HFFc6 (cell line): Measurements from ENCODE around the gene PALLD. TPM values are rescaled to one million over a fixed set of nuclear protein-coding genes. Genes with fewer than 3 reads are reported as not detected.

Experiments used
- DNase-seq: peaks from one replicate; pipeline ENCODE4 v3.0.0-alpha.2; 2018
- H3K27ac Mint-ChIP-seq: 2 replicates; pipeline ENCODE4 v1.8.0; 2020; ENCODE audit warnings: mild to moderate bottlenecking, mixed read lengths
- H3K27me3 Mint-ChIP-seq: 2 replicates; pipeline ENCODE4 v1.8.0; 2021; ENCODE audit warnings: mild to moderate bottlenecking, moderate library complexity, mixed read lengths; ENCODE audit not compliant: insufficient read depth
- H3K36me3 Mint-ChIP-seq: 2 replicates; pipeline ENCODE4 v1.8.0; 2021; ENCODE audit warnings: low read depth, mixed read lengths
- H3K4me1 Mint-ChIP-seq: 2 replicates; pipeline ENCODE4 v1.8.0; 2020; ENCODE audit warnings: low read depth, mixed read lengths
- H3K4me3 Mint-ChIP-seq: 2 replicates; pipeline ENCODE4 v1.8.0; 2020; ENCODE audit warnings: mild to moderate bottlenecking, moderate library complexity, mixed read lengths
- H3K9me3 Mint-ChIP-seq: 2 replicates; pipeline ENCODE4 v1.8.0; 2020; ENCODE audit warnings: mild to moderate bottlenecking, mixed read lengths
- CTCF ChIP-seq: fragments of 200-600 bp; sonication (generic); IDR thresholded peaks from 2 replicates; pipeline ENCODE4 v1.5.0; 2021; ENCODE audit warnings: antibody characterized with exemption, mild to moderate bottlenecking
- total RNA-seq, 6 experiments: library from RNA; stranded (reverse); fragmentation: NEBNext Ultra II Directional; extraction: Animal tissue kit (Norgen Biotek cat#: 25700); gene quantifications; 2 replicates in 1 of 6; 3 replicates in 5 of 6; pipeline ENCODE4 v1.2.3, GENCODE V29; 2021

The PALLD gene
- total RNA-seq, 6 experiments from 2014 or later, result 72.6 to 163 (median 149) TPM

DNA sequence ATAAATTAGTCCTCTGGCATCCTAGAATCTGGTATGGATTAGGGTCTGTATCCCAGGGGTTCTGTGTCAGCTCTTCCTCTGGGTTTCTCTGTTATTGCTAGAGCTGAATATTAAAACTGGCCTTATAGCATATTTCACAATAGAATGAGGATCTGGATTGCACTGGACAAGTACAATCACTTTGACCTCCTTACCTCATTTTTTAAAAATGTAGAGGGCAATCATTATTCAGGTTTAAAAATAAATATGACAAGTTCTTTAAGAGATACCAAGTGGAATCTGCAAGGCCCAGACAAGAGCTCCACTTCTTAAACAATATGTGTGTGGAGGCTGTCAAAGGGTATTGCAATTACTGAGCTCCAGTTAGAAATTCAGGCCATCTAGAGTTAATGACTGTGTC lies 1.4 kb downstream of the PALLD start:
- Mint-ChIP-seq H3K27ac (no peak overlapping the region), H3K36me3 (peaks cover under 1% of the 10 kb centered on the region; the same call in 1 of the 2 replicates), H3K4me1 (peaks cover 28% of the 10 kb centered on the region), H3K27me3 (no peaks in the 10 kb centered on the region; the same call in 1 of the 2 replicates), H3K9me3 (no peaks in the 10 kb centered on the region), H3K4me3 (no peak overlapping the region)
- TF ChIP-seq CTCF, result no peak
- DNase-seq, result no peak

DNA sequence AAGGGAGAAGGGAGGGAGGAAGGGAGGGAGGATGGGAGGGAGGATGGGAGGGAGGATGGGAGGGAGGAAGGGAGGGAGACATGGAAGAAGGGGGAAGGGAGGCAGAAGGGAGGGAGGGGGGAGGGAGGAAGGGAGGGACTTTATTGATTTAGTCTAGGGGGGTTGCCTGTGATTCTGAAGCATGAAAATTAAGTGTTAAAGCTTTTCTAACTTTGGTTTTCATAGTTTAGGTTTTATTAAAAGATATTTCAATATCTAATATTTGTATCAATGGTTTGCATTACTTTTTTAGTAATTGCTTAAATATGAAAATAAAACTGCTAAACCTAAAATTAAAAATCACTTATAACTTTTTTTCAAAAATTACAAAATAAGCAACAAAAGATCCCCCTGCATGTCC lies 2.4 kb downstream of the PALLD start:
- Mint-ChIP-seq H3K4me3 (no peak overlapping the region), H3K27ac (no peak overlapping the region), H3K9me3 (no peaks in the 10 kb centered on the region), H3K36me3 (no peaks in the 10 kb centered on the region), H3K27me3 (no peaks in the 10 kb centered on the region; the same call in 1 of the 2 replicates), H3K4me1 (peaks cover 35% of the 10 kb centered on the region)
- no peak for TF ChIP-seq CTCF
- no peak for DNase-seq

GRCh38 chr4:168501407-168501806 lies 4.6 kb downstream of the PALLD start:
- peaks cover 2% of the 10 kb centered on the region; the same call in 1 of the 2 replicates for H3K27me3 Mint-ChIP-seq
- no peak for DNase-seq
- H3K4me3 Mint-ChIP-seq, result no peak overlapping the region
- H3K27ac Mint-ChIP-seq, result no peak overlapping the region
- no peaks in the 10 kb centered on the region for H3K36me3 Mint-ChIP-seq
- no peaks in the 10 kb centered on the region for H3K9me3 Mint-ChIP-seq
- no peak for TF ChIP-seq CTCF
- peaks cover 26% of the 10 kb centered on the region for H3K4me1 Mint-ChIP-seq

GRCh38 chr4:168502861-168503260 lies 6.0 kb downstream of the PALLD start:
- H3K36me3 Mint-ChIP-seq, result no peaks in the 10 kb centered on the region
- H3K27me3 Mint-ChIP-seq, result peaks cover 2% of the 10 kb centered on the region; the same call in 1 of the 2 replicates
- H3K9me3 Mint-ChIP-seq, result no peaks in the 10 kb centered on the region
- H3K4me1 Mint-ChIP-seq, result peaks cover 15% of the 10 kb centered on the region
- no peak for TF ChIP-seq CTCF
- H3K4me3 Mint-ChIP-seq, result no peak overlapping the region
- H3K27ac Mint-ChIP-seq, result no peak overlapping the region
- DNase-seq, result no peak

GRCh38 chr4:168503652-168504362 lies 7.0 kb downstream of the PALLD start:
- Mint-ChIP-seq H3K4me1 (peaks cover 7% of the 10 kb centered on the region), H3K27me3 (peaks cover 2% of the 10 kb centered on the region; the same call in 1 of the 2 replicates), H3K36me3 (no peaks in the 10 kb centered on the region), H3K9me3 (no peaks in the 10 kb centered on the region), H3K27ac (no peak overlapping the region), H3K4me3 (no peak overlapping the region)
- TF ChIP-seq CTCF, result no peak
- no peak for DNase-seq
